HL-60 (cell line): ENCODE results near the gene ERGIC3.

Experiments
- DNase-seq, 2 experiments: peaks; one replicate each; pipeline ENCODE4 v3.0.0-alpha.2; 2010 to 2020; ENCODE audit warnings: low read depth in 1 of 2, low spot score in 1 of 2
- H3K27ac ChIP-seq: fragments of 250-450 bp; sonication (Bioruptor Pico); replicated peaks from 2 replicates; pipeline ENCODE4 v1.5.1; 2020; ENCODE audit warnings: mild to moderate bottlenecking, moderate library complexity
- H3K27me3 ChIP-seq: fragments of 250-450 bp; sonication (Bioruptor Pico); 2 replicates; pipeline ENCODE4 v1.5.1; 2021; ENCODE audit warnings: mild to moderate bottlenecking, moderate library complexity; ENCODE audit not compliant: insufficient read depth, poor library complexity, severe bottlenecking
- H3K4me3 ChIP-seq: replicated peaks from 2 replicates; pipeline ENCODE4 v1.5.1; 2011; ENCODE audit warnings: mild to moderate bottlenecking, control low read depth, low read length; ENCODE audit not compliant: insufficient read depth
- CTCF ChIP-seq: IDR thresholded peaks from one replicate; pipeline ENCODE4 v1.5.1; 2011; ENCODE audit warnings: low read length, control low read depth, inconsistent platforms; ENCODE audit not compliant: insufficient read depth
- GABPA ChIP-seq: IDR thresholded peaks from 2 replicates; pipeline ENCODE4 v1.6.1; 2012; ENCODE audit warnings: low read depth
- POLR2AphosphoS5 ChIP-seq: IDR thresholded peaks from 2 replicates; pipeline ENCODE4 v1.6.1; 2012; ENCODE audit warnings: low read depth
- REST ChIP-seq: IDR thresholded peaks from 2 replicates; pipeline ENCODE4 v1.6.1; 2012; ENCODE audit warnings: low read depth; ENCODE audit not compliant: insufficient replicate concordance
- SPI1 ChIP-seq: IDR thresholded peaks from 2 replicates; pipeline ENCODE4 v1.6.1; 2012; ENCODE audit warnings: low read depth, mild to moderate bottlenecking, borderline replicate concordance

ERGIC3 gene

GRCh38 chr20:35575958-35576357 is 34.1 kb downstream of the ERGIC3 start:
- TF ChIP-seq POLR2AphosphoS5 = no peak
- TF ChIP-seq SPI1 = no peak
- TF ChIP-seq REST = no peak
- no peak for TF ChIP-seq GABPA
- no peak for TF ChIP-seq CTCF
- DNase-seq = no peak
- H3K4me3 ChIP-seq = no peak overlapping the region
- H3K27me3 ChIP-seq = no peaks in the 10 kb centered on the region
- H3K27ac ChIP-seq = no peak overlapping the region

- Histone ChIP-seq H3K27me3 (no peaks in the 10 kb centered on the region), H3K4me3 (no peak overlapping the region), H3K27ac (no peak overlapping the region)
- DNase-seq = no peak
- TF ChIP-seq POLR2AphosphoS5 (no peak), GABPA (no peak), SPI1 (no peak), CTCF (no peak), REST (no peak)
These were observed 34.9 kb downstream of the ERGIC3 start for GRCh38 chr20:35576816-35577215.

- Histone ChIP-seq H3K4me3 (no peak overlapping the region), H3K27ac (no peak overlapping the region), H3K27me3 (no peaks in the 10 kb centered on the region)
- DNase-seq = no peak
- TF ChIP-seq POLR2AphosphoS5 = no peak
- TF ChIP-seq GABPA = no peak
- TF ChIP-seq SPI1 = no peak
- no peak for TF ChIP-seq CTCF
- TF ChIP-seq REST = no peak
These were observed 36.6 kb downstream of the ERGIC3 start for GRCh38 chr20:35578469-35578868.
